Right lobe of liver (tissue), 6 donors: ENCODE measurements around the gene PPARG. TPM values are rescaled to one million over a fixed set of nuclear protein-coding genes. Genes with fewer than 3 reads are reported as not detected.
A peak's percentile ranks its signal among the peaks of the same experiment; 100 is the strongest.

Experiments used
- ATAC-seq, 4 donors: fragments of 200-7000 bp; cut with Tn5 transposase; one replicate each; pipeline ENCODE4 v1.9.1; 2020; ENCODE audit warnings: mild to moderate bottlenecking in 4 of 4, moderate library complexity in 4 of 4
- DNase-seq, 3 donors: peaks; one replicate each; pipeline ENCODE4 v3.0.0-alpha.2; 2020
- H3K27ac ChIP-seq, 3 donors: fragments of 200-600 bp; one replicate each; pipeline ENCODE4 v1.8.0; 2022
- H3K27me3 ChIP-seq, 2 donors: fragments of 200-600 bp; one replicate each; pipeline ENCODE4 v1.8.0; 2022
- H3K36me3 ChIP-seq, 4 donors: fragments of 200-600 bp; sonication (generic) in 1 of 4; one replicate each; pipeline versions ENCODE4 v1.5.1 to v1.8.0; 2017 to 2022; ENCODE audit warnings: control low read depth in 1 of 4
- H3K4me1 ChIP-seq, 4 donors: fragments of 200-600 bp; sonication (generic) in 1 of 4; one replicate each; pipeline versions ENCODE4 v1.5.1 to v1.8.0; 2017 to 2022; ENCODE audit warnings: control low read depth in 1 of 4
- H3K4me3 ChIP-seq, 3 donors: fragments of 200-600 bp; one replicate each; pipeline ENCODE4 v1.8.0; 2022
- H3K9me3 ChIP-seq, 4 donors: fragments of 200-600 bp; sonication (generic) in 1 of 4; one replicate each; pipeline versions ENCODE4 v1.5.1 to v1.8.0; 2017 to 2022; ENCODE audit warnings: control low read depth in 1 of 4
- POLR2A ChIP-seq: fragments of 450-650 bp; IDR thresholded peaks from one replicate; pipeline ENCODE4 v1.6.1; 2017; ENCODE audit warnings: antibody characterized with exemption, mild to moderate bottlenecking
- WGBS: methylation state at CpG from one replicate; pipeline ENCODE4 v1.1.6; 2018; ENCODE audit warnings: low coverage, low lambda C conversion rate; ENCODE audit not compliant: insufficient coverage; ENCODE audit errors: missing lambda C conversion rate; 5-methylcytosine and 5-hydroxymethylcytosine counted together
- intact Hi-C, 2 donors: fragments of 100-400 bp; cut with DNase I; formaldehyde crosslinking; loops; one replicate each; pipeline versions ENCODE4 v1.11.2 to v1.14.1; 2022
- total RNA-seq, 6 experiments: library from RNA; depleted of rRNA in 2 of 6; stranded (reverse); fragments of >200 nt in 2 of 6; fragmentation: NEBNext Ultra II Directional in 3 of 6; extraction: Animal tissue kit (Norgen Biotek cat#: 25700) in 3 of 6; gene quantifications; one replicate each; pipeline versions ENCODE4 v1.1.0 to v1.2.4, GENCODE V29; 2016 to 2023
- TF ChIP-seq, protein P1 (sequence below), 4 donors: fragments of 200-600 bp in 3 of 4; fragments of 450-650 bp in 1 of 4; IDR thresholded peaks; one replicate each; pipeline versions ENCODE4 v1.5.1 to v1.8.0; 2016 to 2022; ENCODE audit warnings: antibody characterized with exemption in 4 of 4, mild to moderate bottlenecking in 2 of 4
- donor health status: DM: no; HTN: yes; CAD: no.
- donor health status: DM: no; HTN: no; CAD: no.
- donor health status: DM: no; HTN: no; CAD: no.
- donor health status: DM: no; HTN: yes; CAD: no.
- donor health status: DM: no; HTN: yes; CAD: no.

The PPARG gene
- total RNA-seq, 6 experiments from 2014 or later, result 4.9 to 15.8 (median 10.8) TPM

DNA sequence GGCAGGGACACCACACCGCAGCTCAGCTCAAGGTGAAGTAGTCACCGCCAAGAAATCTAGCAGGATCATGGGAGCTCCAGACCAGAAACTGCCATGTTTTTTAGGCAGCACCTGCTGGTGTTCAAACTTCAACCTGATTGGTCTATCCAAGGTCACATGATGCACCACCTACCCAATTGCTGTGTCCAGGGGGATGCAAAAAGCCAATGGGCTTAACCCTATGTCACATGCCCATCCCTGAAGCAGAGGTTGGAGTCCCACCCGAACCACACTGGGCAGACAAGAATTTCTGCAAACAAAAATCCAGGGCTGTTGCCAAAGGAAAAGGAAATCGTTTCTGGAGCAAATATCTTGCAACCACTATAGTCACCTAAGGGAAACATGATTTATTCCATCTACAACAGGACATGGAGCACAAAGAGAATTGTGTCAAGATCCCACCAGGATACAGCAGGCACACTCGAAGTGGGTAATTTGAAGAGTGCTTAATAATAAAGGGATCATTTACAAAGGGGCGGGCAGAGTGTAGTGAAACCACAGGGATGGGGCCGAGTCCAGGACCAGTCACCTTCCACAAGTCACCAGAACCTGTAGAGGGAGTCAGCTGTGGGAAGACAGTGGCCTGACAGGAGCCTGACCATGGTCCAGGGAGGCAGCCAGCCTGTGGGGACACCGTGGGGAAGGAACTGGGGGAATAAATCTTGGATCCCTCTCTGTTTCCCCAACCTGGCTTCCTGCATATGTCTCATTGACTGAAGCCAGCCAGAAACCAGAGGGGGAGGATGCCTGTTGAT, 161.2 kb downstream of the PPARG start:
- Histone ChIP-seq H3K4me1 (no peaks in the 10 kb centered on the region), H3K27ac (no peak overlapping the region), H3K9me3 (no peaks in the 10 kb centered on the region), H3K4me3 (no peak overlapping the region), H3K27me3 (no peaks in the 10 kb centered on the region), H3K36me3 (no peaks in the 10 kb centered on the region)
- DNase-seq (no peak), ATAC-seq (no peak)
- WGBS, result 59% methylated on average over 5 of the region's 8 CpGs
- no peak for TF ChIP-seq POLR2A
- TF ChIP-seq, protein P1, sequence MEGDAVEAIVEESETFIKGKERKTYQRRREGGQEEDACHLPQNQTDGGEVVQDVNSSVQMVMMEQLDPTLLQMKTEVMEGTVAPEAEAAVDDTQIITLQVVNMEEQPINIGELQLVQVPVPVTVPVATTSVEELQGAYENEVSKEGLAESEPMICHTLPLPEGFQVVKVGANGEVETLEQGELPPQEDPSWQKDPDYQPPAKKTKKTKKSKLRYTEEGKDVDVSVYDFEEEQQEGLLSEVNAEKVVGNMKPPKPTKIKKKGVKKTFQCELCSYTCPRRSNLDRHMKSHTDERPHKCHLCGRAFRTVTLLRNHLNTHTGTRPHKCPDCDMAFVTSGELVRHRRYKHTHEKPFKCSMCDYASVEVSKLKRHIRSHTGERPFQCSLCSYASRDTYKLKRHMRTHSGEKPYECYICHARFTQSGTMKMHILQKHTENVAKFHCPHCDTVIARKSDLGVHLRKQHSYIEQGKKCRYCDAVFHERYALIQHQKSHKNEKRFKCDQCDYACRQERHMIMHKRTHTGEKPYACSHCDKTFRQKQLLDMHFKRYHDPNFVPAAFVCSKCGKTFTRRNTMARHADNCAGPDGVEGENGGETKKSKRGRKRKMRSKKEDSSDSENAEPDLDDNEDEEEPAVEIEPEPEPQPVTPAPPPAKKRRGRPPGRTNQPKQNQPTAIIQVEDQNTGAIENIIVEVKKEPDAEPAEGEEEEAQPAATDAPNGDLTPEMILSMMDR (IDR thresholded peaks at IDR 0.05), result no peak
- intact Hi-C loops, result no loop called here

DNA sequence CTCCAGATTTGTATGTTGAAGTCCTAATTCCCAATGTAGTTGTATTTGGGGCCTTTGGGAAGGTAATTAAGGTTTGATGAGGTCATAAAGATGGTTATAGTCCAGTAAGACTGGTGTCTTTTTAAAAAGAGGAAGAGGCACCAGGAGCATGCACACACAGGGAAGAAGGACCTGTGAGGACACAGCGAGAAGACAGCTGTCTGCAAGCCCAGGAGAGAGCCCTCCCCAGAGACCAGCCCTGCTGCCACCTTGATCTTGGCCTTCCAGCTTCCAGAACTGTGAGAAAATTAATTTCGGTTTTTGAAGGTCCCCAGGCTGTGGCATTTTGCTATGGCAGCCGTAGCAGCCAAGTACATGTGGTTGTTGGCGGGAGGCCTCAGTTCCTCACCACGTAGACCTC, 162.6 kb downstream of the PPARG start:
- TF ChIP-seq, protein P1 (IDR thresholded peaks at IDR 0.05), result no peak
- TF ChIP-seq POLR2A, result no peak
- Histone ChIP-seq H3K27ac (no peak overlapping the region), H3K4me3 (no peak overlapping the region), H3K27me3 (no peaks in the 10 kb centered on the region), H3K4me1 (no peaks in the 10 kb centered on the region), H3K9me3 (no peaks in the 10 kb centered on the region), H3K36me3 (no peaks in the 10 kb centered on the region)
- no peak for ATAC-seq
- DNase-seq, result no peak
- WGBS, result 85% methylated on average over 4 of the region's 5 CpGs
- intact Hi-C loops, result no loop called here

DNA sequence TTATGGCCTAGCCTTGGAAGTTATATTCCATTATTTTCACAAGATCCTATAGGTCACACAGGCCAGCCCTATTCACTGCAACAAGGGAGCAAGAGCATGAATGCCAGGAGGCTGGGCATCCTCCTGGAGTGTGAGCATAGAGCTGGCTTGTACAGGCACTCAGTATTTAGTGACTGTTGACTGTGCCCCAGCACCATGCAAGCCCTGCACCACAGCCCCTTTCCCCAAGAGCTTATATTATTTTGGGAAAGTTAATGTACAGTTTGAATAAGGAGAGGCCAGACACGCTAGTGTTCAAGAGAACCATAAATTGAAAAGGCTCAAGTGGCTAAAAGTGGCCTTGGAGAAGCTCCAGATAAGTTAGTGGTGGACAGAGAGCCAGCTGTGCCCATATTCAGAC, 163.1 kb downstream of the PPARG start:
- DNase-seq, result peak in 1 of 3 donors; percentile 10
- 100% methylated on average over 1 of the region's 1 CpG for WGBS
- H3K27me3 ChIP-seq, result no peaks in the 10 kb centered on the region

DNA sequence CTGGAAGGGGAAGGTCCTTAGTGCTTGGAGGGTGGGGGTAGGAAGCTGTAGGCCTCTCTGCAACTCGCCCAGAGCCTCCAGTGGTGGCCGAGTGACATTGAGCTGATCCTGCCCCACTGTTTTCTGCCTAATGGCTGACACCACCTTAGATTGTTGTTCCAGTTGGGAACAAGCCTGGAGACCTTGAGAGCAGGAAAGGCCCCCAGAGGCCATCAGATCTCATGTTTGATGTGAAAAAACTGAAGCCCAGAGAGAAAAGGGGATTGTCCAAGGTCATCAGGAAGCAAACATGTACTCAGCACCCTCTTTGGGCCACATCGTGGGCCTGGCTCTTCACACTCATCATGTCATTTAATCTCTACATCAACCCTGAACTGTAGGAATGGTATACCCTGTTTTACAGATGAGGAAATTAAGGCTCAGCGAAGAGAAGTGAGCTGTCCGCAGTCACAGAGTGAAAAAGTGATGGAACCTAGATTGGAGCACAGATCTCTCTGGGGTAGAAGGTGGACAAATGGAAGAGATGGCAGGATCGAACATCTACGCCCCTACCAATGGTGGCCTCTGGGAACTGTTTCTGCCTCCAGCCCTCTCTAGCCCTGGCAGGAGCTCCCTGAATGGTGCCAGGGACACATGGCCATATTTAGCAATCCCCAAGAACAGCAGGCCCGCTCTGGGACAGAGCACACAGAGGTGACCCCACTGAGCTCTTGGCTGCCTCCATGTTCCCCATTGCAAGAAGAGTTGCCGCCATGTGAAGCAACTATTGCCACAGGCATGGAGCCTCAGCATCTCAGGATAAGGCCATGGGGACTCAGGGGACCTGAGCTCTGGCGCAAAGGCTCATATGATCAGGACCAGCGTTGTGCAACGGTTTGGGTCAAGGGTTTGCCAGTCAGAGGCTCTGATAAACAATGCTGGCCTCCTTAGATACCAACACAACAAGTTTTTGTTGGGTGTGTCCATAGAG, 163.8 kb downstream of the PPARG start:
- TF ChIP-seq, protein P1 (IDR thresholded peaks at IDR 0.05), result no peak
- Histone ChIP-seq H3K36me3 (no peaks in the 10 kb centered on the region), H3K4me1 (no peaks in the 10 kb centered on the region), H3K9me3 (no peaks in the 10 kb centered on the region), H3K27ac (no peak overlapping the region), H3K27me3 (no peaks in the 10 kb centered on the region), H3K4me3 (no peak overlapping the region)
- ATAC-seq (peak in 1 of 4 donors; percentile 40), DNase-seq (peak in 1 of 3 donors; percentile 25)
- intact Hi-C loops, result no loop called here
- 83% methylated on average over 5 of the region's 12 CpGs for WGBS

More for the DNA sequence above, 163.1 kb downstream of the PPARG start:
- H3K4me3 ChIP-seq, result no peak overlapping the region
- TF ChIP-seq POLR2A, result no peak
- TF ChIP-seq, protein P1 (IDR thresholded peaks at IDR 0.05), result no peak
- intact Hi-C loops, result no loop called here
- ATAC-seq, result no peak
- H3K4me1 ChIP-seq, result no peaks in the 10 kb centered on the region
- no peaks in the 10 kb centered on the region for H3K36me3 ChIP-seq
- no peaks in the 10 kb centered on the region for H3K9me3 ChIP-seq
- H3K27ac ChIP-seq, result no peak overlapping the region
